CD4-positive, alpha-beta T cell treated with Interleukin-2 at 100 ng/mL for 4 hours (primary cell): Measurements from ENCODE around the gene NOL7.

Source experiments
- DNase-seq: peaks from one replicate; pipeline ENCODE4 v3.0.0-alpha.2; 2020; ENCODE audit warnings: low spot score

Gene NOL7

GRCh38 chr6:13654496-13654895, 39.4 kb downstream of the NOL7 start:
- no peak for DNase-seq

- no peak for DNase-seq
Observed at GRCh38 chr6:13655700-13656099, 40.6 kb downstream of the NOL7 start.

GRCh38 chr6:13660273-13660672, 45.1 kb downstream of the NOL7 start:
- DNase-seq, result no peak

- DNase-seq, result no peak
Observed at GRCh38 chr6:13660893-13661292, 45.8 kb downstream of the NOL7 start.

- no peak for DNase-seq
Observed at GRCh38 chr6:13661647-13662046, 46.5 kb downstream of the NOL7 start.

- DNase-seq, result no peak
Observed at GRCh38 chr6:13662651-13663334, 47.7 kb downstream of the NOL7 start.

- no peak for DNase-seq
Observed at GRCh38 chr6:13663986-13664385, 48.9 kb downstream of the NOL7 start.

GRCh38 chr6:13664703-13665352, 49.7 kb downstream of the NOL7 start:
- DNase-seq, result no peak

GRCh38 chr6:13666194-13667105, 51.3 kb downstream of the NOL7 start:
- DNase-seq, result peak; percentile 68

- no peak for DNase-seq
Observed at GRCh38 chr6:13667655-13668054, 52.5 kb downstream of the NOL7 start.

GRCh38 chr6:13668291-13668928, 53.3 kb downstream of the NOL7 start:
- peak; percentile 38 for DNase-seq

- DNase-seq, result no peak
Observed at GRCh38 chr6:13669476-13669875, 54.3 kb downstream of the NOL7 start.
